Mesendoderm (in vitro differentiated cells): Measurements from ENCODE around the gene MUC15.

Experiments used
- DNase-seq: peaks from one replicate; pipeline ENCODE4 v3.0.0; 2013
- H2AK5ac ChIP-seq: 2 replicates; pipeline ENCODE4 v1.6.1; 2013; ENCODE audit warnings: low read length, inconsistent platforms
- H2BK120ac ChIP-seq: 2 replicates; pipeline ENCODE4 v1.6.1; 2013; ENCODE audit warnings: low read depth, mild to moderate bottlenecking, low read length, moderate library complexity, mixed read lengths
- H2BK15ac ChIP-seq: replicated peaks from 2 replicates; pipeline ENCODE4 v1.6.1; 2013; ENCODE audit warnings: low read depth, mild to moderate bottlenecking, moderate library complexity
- H2BK5ac ChIP-seq: 2 replicates; pipeline ENCODE4 v1.6.1; 2013; ENCODE audit warnings: low read length, inconsistent platforms
- H3K18ac ChIP-seq: 2 replicates; pipeline ENCODE4 v1.6.1; 2013; ENCODE audit warnings: mild to moderate bottlenecking, low read length, mixed read lengths
- H3K23ac ChIP-seq: one replicate; pipeline ENCODE4 v1.6.1; 2013; ENCODE audit warnings: low read length
- H3K27ac ChIP-seq: 2 replicates; pipeline ENCODE4 v1.5.1; 2013; ENCODE audit warnings: low read depth, mild to moderate bottlenecking, inconsistent platforms, low read length, moderate library complexity
- H3K27me3 ChIP-seq: 2 replicates; pipeline ENCODE4 v1.6.1; 2013; ENCODE audit warnings: low read length, control low read depth, mild to moderate bottlenecking, inconsistent platforms; ENCODE audit not compliant: insufficient read depth, poor library complexity
- H3K36me3 ChIP-seq: 2 replicates; pipeline ENCODE4 v1.6.1; 2013; ENCODE audit warnings: low read length, inconsistent platforms; ENCODE audit not compliant: control insufficient read depth, insufficient read depth
- H3K4ac ChIP-seq: one replicate; pipeline ENCODE4 v1.6.1; 2013; ENCODE audit warnings: low read depth, mild to moderate bottlenecking, low read length, moderate library complexity
- H3K4me1 ChIP-seq: 2 replicates; pipeline ENCODE4 v1.6.1; 2013; ENCODE audit warnings: low read depth, low read length, inconsistent platforms; ENCODE audit not compliant: control insufficient read depth
- H3K4me2 ChIP-seq: 2 replicates; pipeline ENCODE4 v1.6.1; 2013; ENCODE audit warnings: low read length
- H3K4me3 ChIP-seq: 2 replicates; pipeline ENCODE4 v1.5.1; 2013; ENCODE audit warnings: mild to moderate bottlenecking, low read length
- H3K56ac ChIP-seq: one replicate; pipeline ENCODE4 v1.6.1; 2013; ENCODE audit warnings: low read length
- H3K79me1 ChIP-seq: 2 replicates; pipeline ENCODE4 v1.6.1; 2013; ENCODE audit warnings: low read length, inconsistent platforms
- H3K79me2 ChIP-seq: 2 replicates; pipeline ENCODE4 v1.6.1; 2013; ENCODE audit warnings: mild to moderate bottlenecking, low read length; ENCODE audit not compliant: control insufficient read depth, insufficient read depth
- H3K9ac ChIP-seq: 2 replicates; pipeline ENCODE4 v1.6.1; 2013; ENCODE audit warnings: low read length, inconsistent platforms
- H4K5ac ChIP-seq: one replicate; pipeline ENCODE4 v1.6.1; 2013; ENCODE audit warnings: low read length
- H4K8ac ChIP-seq: one replicate; pipeline ENCODE4 v1.6.1; 2013; ENCODE audit warnings: low read depth, mild to moderate bottlenecking, control low read depth, low read length, moderate library complexity
- WGBS: extraction: QIAGEN DNeasy Blood & Tissue Kit; methylation state at CpG from one replicate; pipeline ENCODE4 v1.1.7; 2013; ENCODE audit warnings: low lambda C conversion rate, missing lambda C conversion rate; ENCODE audit not compliant: insufficient coverage; ENCODE audit errors: extremely low coverage; 5-methylcytosine and 5-hydroxymethylcytosine counted together

Gene MUC15

GRCh38 chr11:26569646-26570045 is 2.4 kb downstream of the MUC15 start:
- no peak overlapping the region for H3K23ac ChIP-seq
- H3K9ac ChIP-seq: no peak overlapping the region
- H3K4ac ChIP-seq: no peak overlapping the region
- no peaks in the 10 kb centered on the region for H3K36me3 ChIP-seq
- no peak overlapping the region for H2BK15ac ChIP-seq
- no peak overlapping the region for H2AK5ac ChIP-seq
- H4K5ac ChIP-seq: no peak overlapping the region
- no peak overlapping the region for H2BK5ac ChIP-seq
- H3K4me3 ChIP-seq: no peak overlapping the region
- H3K79me1 ChIP-seq: no peaks in the 10 kb centered on the region
- no peaks in the 10 kb centered on the region for H3K27me3 ChIP-seq
- no peak overlapping the region for H4K8ac ChIP-seq
- no peak overlapping the region for H3K18ac ChIP-seq
- H2BK120ac ChIP-seq: no peak overlapping the region
- no peaks in the 10 kb centered on the region for H3K79me2 ChIP-seq
- DNase-seq: no peak
- H3K4me2 ChIP-seq: no peak overlapping the region
- H3K27ac ChIP-seq: no peak overlapping the region
- WGBS: no CpG with 5 or more reads among the region's 2 CpGs
- no peak overlapping the region for H3K56ac ChIP-seq
- no peaks in the 10 kb centered on the region for H3K4me1 ChIP-seq

GRCh38 chr11:26558190-26558589 is 13.9 kb downstream of the MUC15 start:
- no peak overlapping the region for H3K27ac ChIP-seq
- no CpG with 5 or more reads among the region's 4 CpGs for WGBS

GRCh38 chr11:26557666-26558065 is 14.4 kb downstream of the MUC15 start:
- DNase-seq: no peak
- no CpG with 5 or more reads among the region's 3 CpGs for WGBS
- no peak overlapping the region for H2BK5ac ChIP-seq
- H3K36me3 ChIP-seq: no peaks in the 10 kb centered on the region
- H3K27ac ChIP-seq: no peak overlapping the region
- no peak overlapping the region for H3K4me3 ChIP-seq
- H3K4me1 ChIP-seq: no peaks in the 10 kb centered on the region
- no peak overlapping the region for H4K5ac ChIP-seq
- H2AK5ac ChIP-seq: no peak overlapping the region
- H3K56ac ChIP-seq: no peak overlapping the region
- H3K79me2 ChIP-seq: no peaks in the 10 kb centered on the region
- no peak overlapping the region for H2BK120ac ChIP-seq
- H3K4me2 ChIP-seq: no peak overlapping the region
- H3K18ac ChIP-seq: no peak overlapping the region
- H3K79me1 ChIP-seq: no peaks in the 10 kb centered on the region
- no peak overlapping the region for H3K4ac ChIP-seq
- no peak overlapping the region for H3K9ac ChIP-seq
- no peaks in the 10 kb centered on the region for H3K27me3 ChIP-seq
- H3K23ac ChIP-seq: no peak overlapping the region
- H2BK15ac ChIP-seq: no peak overlapping the region
- no peak overlapping the region for H4K8ac ChIP-seq

More at GRCh38 chr11:26558190-26558589, 13.9 kb downstream of the MUC15 start:
- Histone ChIP-seq H2BK120ac (no peak overlapping the region), H2BK5ac (no peak overlapping the region), H3K4me2 (no peak overlapping the region), H2AK5ac (no peak overlapping the region), H4K5ac (no peak overlapping the region), H3K56ac (no peak overlapping the region), H2BK15ac (no peak overlapping the region), H3K79me2 (no peaks in the 10 kb centered on the region), H3K4me3 (no peak overlapping the region), H3K4ac (no peak overlapping the region), H3K23ac (no peak overlapping the region), H4K8ac (no peak overlapping the region), H3K36me3 (no peaks in the 10 kb centered on the region), H3K18ac (no peak overlapping the region), H3K27me3 (no peaks in the 10 kb centered on the region), H3K9ac (no peak overlapping the region), H3K4me1 (no peaks in the 10 kb centered on the region), H3K79me1 (no peaks in the 10 kb centered on the region)
- no peak for DNase-seq

GRCh38 chr11:26556582-26556981 is 15.5 kb downstream of the MUC15 start:
- H3K79me1 ChIP-seq: no peaks in the 10 kb centered on the region
- no peaks in the 10 kb centered on the region for H3K79me2 ChIP-seq
- H3K36me3 ChIP-seq: no peaks in the 10 kb centered on the region
- no peak overlapping the region for H3K9ac ChIP-seq
- H3K27ac ChIP-seq: no peak overlapping the region
- no peaks in the 10 kb centered on the region for H3K27me3 ChIP-seq
- H2BK120ac ChIP-seq: no peak overlapping the region
- no peak overlapping the region for H4K5ac ChIP-seq
- H3K56ac ChIP-seq: no peak overlapping the region
- no peak overlapping the region for H4K8ac ChIP-seq
- no peak overlapping the region for H3K23ac ChIP-seq
- H2BK5ac ChIP-seq: no peak overlapping the region
- no peak overlapping the region for H3K4ac ChIP-seq
- no peaks in the 10 kb centered on the region for H3K4me1 ChIP-seq
- no peak for DNase-seq
- H2AK5ac ChIP-seq: no peak overlapping the region
- H2BK15ac ChIP-seq: no peak overlapping the region
- no CpG with 5 or more reads among the region's 1 CpG for WGBS
- no peak overlapping the region for H3K4me3 ChIP-seq
- H3K4me2 ChIP-seq: no peak overlapping the region
- H3K18ac ChIP-seq: no peak overlapping the region

GRCh38 chr11:26554455-26554854 is 17.6 kb downstream of the MUC15 start:
- WGBS: no CpG with 5 or more reads among the region's 5 CpGs
- H3K56ac ChIP-seq: no peak overlapping the region
- no peak overlapping the region for H3K4ac ChIP-seq
- no peak for DNase-seq
- H2BK15ac ChIP-seq: no peak overlapping the region
- H3K18ac ChIP-seq: no peak overlapping the region
- H3K36me3 ChIP-seq: no peaks in the 10 kb centered on the region
- no peak overlapping the region for H3K23ac ChIP-seq
- H4K8ac ChIP-seq: no peak overlapping the region
- no peak overlapping the region for H3K4me3 ChIP-seq
- no peak overlapping the region for H2BK120ac ChIP-seq
- H3K27ac ChIP-seq: no peak overlapping the region
- H4K5ac ChIP-seq: no peak overlapping the region
- no peak overlapping the region for H3K4me2 ChIP-seq
- no peaks in the 10 kb centered on the region for H3K4me1 ChIP-seq
- no peaks in the 10 kb centered on the region for H3K79me2 ChIP-seq
- H3K27me3 ChIP-seq: no peaks in the 10 kb centered on the region
- no peak overlapping the region for H2BK5ac ChIP-seq
- H3K79me1 ChIP-seq: no peaks in the 10 kb centered on the region
- no peak overlapping the region for H2AK5ac ChIP-seq
- no peak overlapping the region for H3K9ac ChIP-seq

GRCh38 chr11:26553182-26553581 is 18.9 kb downstream of the MUC15 start:
- Histone ChIP-seq H3K18ac (no peak overlapping the region), H3K56ac (no peak overlapping the region), H3K36me3 (no peaks in the 10 kb centered on the region), H3K23ac (no peak overlapping the region), H3K9ac (no peak overlapping the region), H3K79me2 (no peaks in the 10 kb centered on the region), H4K5ac (no peak overlapping the region), H3K4me1 (no peaks in the 10 kb centered on the region), H2AK5ac (no peak overlapping the region), H3K4ac (no peak overlapping the region), H3K4me3 (no peak overlapping the region), H2BK120ac (no peak overlapping the region), H2BK5ac (no peak overlapping the region), H4K8ac (no peak overlapping the region), H3K27ac (no peak overlapping the region), H3K4me2 (no peak overlapping the region), H2BK15ac (no peak overlapping the region), H3K27me3 (no peaks in the 10 kb centered on the region), H3K79me1 (no peaks in the 10 kb centered on the region)
- WGBS: no CpG with 5 or more reads among the region's 2 CpGs
- DNase-seq: no peak
